ENCODE measurements around the gene FJX1. TPM values are rescaled to one million over a fixed set of nuclear protein-coding genes. Genes with fewer than 3 reads are reported as not detected.

Gene FJX1
- polyA plus RNA-seq (ENCODE audit: insufficient read length), result 6.0 TPM

- peak; percentile 47 for DNase-seq (ENCODE audit: low read depth)
These were observed at the start of gene FJX1 for GRCh38 chr11:35617687-35618496. Gene FJX1, plus strand, starts transcription at chr11:35618460. Its CDS starts 177 bp downstream, at chr11:35618637.

DNA sequence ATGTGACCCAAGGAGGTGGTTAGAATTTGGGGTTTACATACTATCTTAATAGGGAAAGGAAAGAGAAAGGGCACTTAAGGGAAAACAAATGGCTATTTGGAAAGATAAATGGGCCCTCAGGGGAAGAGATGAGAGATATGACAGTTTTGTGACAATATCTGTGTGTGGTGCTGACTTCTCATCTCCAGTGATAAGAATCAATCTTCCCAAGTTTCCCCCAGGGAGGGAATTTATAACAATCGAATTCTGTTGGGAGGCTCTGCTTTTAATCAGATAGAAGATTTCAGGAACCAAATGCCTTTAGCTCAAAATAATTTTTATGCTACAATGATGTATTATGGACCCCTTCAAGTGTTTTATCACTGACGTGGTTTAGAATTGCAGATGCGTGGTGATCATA, 46.6 kb upstream of the FJX1 start:
- no peak for DNase-seq (ENCODE audit: low read depth)

DNA sequence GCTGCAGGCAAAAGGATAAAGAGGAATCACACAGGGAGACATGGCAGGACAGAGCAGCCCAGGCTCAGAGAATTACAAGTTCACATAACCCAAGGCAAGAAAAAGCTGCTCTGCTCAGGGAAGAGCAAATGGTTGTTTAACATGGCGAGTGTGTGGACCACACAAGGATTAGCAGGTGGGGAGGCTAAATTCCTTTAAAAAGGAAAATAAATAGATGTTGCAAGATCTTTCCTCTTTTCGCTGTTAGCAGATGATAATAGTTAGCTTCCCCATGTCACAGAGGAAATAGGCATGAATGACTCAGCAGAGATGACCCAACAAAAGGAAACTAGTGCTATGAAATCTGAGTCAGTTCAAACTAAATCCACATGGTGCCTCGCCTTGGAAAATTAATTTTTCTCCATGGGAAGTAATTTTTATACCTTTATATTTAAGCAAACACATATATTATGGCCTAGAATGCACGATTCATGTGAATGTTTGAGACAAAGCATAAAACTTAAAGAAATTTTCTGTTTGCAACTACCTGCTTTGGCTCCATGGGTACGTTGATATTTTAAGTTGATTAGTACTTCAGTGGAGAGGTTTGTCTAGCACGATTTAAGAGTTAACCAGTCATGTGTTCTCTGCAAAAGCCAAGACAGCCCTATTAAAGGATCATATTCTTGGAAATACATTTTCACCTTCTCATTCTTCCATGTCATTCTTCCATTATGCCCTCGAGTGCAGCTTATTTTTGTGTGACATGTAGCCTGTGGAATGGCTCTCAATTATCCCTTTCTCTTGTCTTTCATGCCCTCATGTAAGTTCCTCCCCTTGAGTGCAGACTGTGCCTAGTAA, 38.5 kb upstream of the FJX1 start:
- no peak for DNase-seq (ENCODE audit: low read depth)

DNA sequence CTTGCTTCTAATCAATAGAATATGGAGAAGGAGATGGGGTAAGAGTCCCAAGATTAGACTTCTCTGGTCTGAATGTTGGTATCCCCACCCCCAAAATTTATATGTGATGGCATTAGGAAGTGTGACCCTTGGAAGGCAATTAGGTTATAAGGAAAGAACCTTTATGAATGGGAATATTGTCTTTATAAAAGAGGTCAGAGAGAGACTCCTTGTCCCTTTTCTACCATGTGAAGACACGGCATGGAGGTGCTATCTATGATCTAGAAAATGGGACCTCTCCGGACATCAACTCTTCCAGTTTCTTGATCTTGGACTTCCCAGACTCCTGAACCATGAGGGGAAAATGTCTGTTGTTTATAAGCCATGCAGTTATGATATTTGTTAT, 37.9 kb upstream of the FJX1 start:
- DNase-seq (ENCODE audit: low read depth), result no peak

GRCh38 chr11:35582033-35582432, 36.2 kb upstream of the FJX1 start:
- DNase-seq (ENCODE audit: low read depth), result no peak

- DNase-seq (ENCODE audit: low read depth), result no peak
These were observed 35.1 kb upstream of the FJX1 start for GRCh38 chr11:35583126-35583525.

DNA sequence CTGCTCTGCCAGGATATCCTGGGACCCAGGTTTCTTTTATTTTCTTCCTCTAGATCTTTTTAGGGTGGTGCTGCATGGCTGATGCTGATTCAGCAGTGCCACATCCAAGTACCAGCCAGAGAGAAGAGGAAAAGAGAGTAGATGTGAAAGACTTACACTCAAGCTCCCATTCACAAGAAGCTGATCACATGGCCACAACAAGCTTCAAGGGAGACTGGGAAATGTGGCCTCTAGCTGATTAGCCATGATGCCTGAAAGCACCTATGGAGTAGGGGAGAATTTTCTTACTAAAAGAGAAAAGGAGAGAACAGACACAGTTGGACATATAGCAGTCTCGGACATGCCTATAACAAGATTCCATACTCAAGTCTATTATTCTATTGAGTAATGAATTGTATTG, 34.4 kb upstream of the FJX1 start:
- no peak for DNase-seq (ENCODE audit: low read depth)

GRCh38 chr11:35584321-35584720, 33.9 kb upstream of the FJX1 start:
- no peak for DNase-seq (ENCODE audit: low read depth)

DNA sequence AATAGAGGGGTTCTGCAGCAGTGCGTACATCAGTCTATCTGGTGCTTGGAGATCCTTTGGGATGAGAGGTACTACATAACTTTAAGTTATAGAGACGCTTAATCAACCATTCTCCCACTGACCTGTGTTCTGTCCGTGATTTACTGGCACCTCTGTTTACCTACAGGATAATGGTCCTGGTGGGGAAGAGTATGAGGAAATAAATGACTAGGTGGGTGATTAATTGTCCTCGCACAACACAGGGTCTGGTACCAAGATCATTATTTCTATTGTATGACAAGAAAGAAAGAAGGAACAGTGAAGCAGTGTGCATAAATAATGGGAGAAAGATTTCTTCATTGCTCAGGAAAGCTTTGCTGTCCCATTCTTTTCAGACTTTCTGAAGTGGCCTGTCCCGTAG, 32.8 kb upstream of the FJX1 start:
- no peak for DNase-seq (ENCODE audit: low read depth)

GRCh38 chr11:35586222-35586621, 32.0 kb upstream of the FJX1 start:
- DNase-seq (ENCODE audit: low read depth), result no peak

DNA sequence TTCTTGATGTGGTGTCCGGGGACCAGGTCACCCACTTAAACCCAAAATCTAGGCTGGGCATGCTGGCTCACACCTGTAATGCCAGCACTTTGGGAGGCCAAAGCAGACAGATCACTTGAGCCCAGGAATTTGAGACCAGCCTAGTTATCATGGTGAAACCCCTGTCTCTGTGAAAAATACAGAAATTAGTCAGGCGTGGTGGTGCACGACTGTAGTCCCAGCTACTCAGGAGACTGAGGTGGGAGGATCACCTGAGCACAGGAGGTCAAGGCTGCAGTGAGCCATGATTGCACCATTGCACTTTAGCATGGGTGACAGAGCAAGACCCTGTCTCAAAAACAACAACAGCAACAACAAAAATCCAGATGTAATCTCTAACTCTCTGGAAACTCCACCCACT, 30.3 kb upstream of the FJX1 start:
- DNase-seq (ENCODE audit: low read depth), result no peak

DNA sequence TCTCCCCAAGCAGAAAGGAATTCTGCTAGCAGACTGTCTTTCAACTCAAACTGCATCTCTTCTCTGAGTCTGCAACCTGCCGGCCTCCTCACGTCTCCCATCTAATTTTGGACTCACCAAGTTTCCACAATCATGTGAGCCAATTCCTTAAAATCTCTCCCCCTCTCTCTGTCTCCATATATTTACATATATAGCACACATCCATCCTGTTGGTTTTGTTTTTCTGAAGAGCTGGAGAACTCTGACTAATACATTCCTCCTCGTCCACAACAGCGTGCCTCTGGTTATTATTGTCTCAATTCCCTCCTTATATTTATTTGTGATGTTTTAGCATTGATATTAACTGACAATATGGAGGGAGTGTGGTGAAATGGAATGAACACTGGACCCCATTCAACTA, 29.6 kb upstream of the FJX1 start:
- DNase-seq (ENCODE audit: low read depth), result no peak

- DNase-seq (ENCODE audit: low read depth), result no peak
These were observed 29.0 kb upstream of the FJX1 start for GRCh38 chr11:35589281-35589680.

- no peak for DNase-seq (ENCODE audit: low read depth)
These were observed 27.8 kb upstream of the FJX1 start for GRCh38 chr11:35590412-35590811.

GRCh38 chr11:35593143-35593542, 25.1 kb upstream of the FJX1 start:
- no peak for DNase-seq (ENCODE audit: low read depth)

GRCh38 chr11:35594680-35595079, 23.6 kb upstream of the FJX1 start:
- no peak for DNase-seq (ENCODE audit: low read depth)

- no peak for DNase-seq (ENCODE audit: low read depth)
These were observed 19.8 kb upstream of the FJX1 start for GRCh38 chr11:35598254-35599125.

DNA sequence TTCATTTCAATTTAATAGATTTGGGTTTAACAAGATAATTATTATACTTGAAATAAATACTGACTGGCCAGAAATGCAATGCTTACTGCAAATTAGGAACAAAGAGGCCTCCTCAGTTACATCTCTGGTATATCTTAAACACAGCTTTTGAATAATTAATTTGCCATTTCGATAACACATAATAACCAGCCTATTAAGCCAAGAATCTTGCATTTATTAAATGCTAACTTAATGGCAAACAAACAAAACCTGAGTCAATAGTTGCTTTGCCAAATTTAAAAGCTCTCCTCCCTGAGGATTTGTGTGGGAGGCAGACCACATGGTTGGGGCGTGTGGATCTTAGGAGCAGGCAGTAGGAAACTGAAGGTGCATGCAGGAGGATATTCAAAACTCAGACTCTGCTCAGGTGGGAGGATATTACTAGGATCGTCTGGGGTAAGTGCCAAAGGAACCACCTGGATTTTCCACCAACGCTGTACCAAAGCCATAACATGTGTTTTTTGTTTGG, 17.9 kb upstream of the FJX1 start:
- DNase-seq (ENCODE audit: low read depth), result no peak

DNA sequence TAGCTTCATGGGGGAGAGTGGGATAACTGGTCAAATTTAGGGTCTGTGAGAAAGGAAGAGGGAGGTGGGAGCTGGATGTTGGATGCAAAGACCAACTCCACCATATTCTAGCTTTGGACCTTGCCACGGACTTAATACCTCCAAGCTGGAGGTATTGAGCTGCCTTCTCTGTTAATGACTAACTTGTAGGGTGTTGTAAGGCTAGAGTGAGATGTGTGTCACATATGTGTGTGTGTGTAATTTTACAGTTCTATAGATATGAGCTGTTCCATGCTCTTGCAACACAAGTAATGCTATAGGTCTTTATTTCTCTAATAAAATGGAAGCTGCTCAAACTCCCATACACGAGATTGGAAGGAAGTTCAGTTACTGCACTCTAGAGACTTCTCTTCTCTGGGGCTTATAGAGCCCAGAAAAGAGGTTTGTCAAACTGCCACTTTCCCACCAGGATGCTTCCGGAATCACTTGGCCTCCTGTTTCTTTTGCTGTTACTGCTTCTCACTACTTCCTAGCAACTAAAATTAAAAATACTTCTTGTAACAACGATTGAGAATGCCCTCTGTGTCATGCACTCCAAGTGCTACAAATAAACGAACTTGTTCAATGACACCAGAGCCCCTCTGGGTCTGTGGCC, 16.0 kb upstream of the FJX1 start:
- DNase-seq (ENCODE audit: low read depth), result no peak

GRCh38 chr11:35602979-35603378, 15.3 kb upstream of the FJX1 start:
- DNase-seq (ENCODE audit: low read depth), result no peak

GRCh38 chr11:35605706-35606105, 12.6 kb upstream of the FJX1 start:
- peak; percentile 54 for DNase-seq (ENCODE audit: low read depth)

Data from forelimb muscle (tissue), 1 donor.